ENCODE data around the gene INSM1.

INSM1 gene

DNA sequence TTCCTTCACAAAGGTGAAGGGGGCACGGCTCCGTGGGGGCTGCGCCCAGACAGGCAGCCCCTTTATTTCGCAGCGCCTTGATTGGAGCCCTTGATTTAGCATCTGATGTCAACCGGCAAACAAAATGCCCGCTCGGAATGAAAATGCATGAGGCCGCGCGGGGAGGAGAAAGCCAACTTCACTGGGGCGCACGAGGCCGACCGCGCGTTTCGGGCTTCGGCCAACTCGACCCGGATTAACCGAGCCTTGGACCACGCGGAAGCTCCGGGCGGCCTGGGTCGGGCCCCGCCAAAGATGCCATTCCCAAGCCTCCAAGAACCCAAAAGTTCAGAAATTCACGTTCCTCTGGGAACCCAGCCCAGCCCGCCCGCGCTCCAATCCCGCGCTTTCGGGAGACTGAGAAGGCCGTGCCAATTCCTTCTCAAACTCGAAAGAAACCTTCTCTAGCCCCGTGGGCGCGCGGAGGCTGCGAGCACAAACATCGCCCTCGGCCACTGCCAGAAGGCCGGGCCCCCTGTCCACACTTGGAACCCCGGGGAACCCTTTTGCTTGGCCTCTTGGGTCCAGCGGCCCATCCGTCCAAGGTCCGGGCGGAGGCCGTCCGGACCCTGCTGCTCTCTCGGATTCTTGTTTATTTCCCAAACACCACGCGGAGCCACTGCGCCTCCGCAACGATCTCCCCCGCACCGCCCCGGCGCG, 879 bp upstream of the INSM1 start:
- Mint-ChIP-seq H3K4me1 (peaks cover 20% of the 10 kb centered on the region), H3K27me3 (peaks cover 89% of the 10 kb centered on the region), H3K9me3 (no peaks in the 10 kb centered on the region), H3K4me3 (no peak overlapping the region), H3K36me3 (peaks cover 2% of the 10 kb centered on the region), H3K27ac (no peak overlapping the region)
- no peak for DNase-seq
- CTCF ChIA-PET = no interaction called here

DNA sequence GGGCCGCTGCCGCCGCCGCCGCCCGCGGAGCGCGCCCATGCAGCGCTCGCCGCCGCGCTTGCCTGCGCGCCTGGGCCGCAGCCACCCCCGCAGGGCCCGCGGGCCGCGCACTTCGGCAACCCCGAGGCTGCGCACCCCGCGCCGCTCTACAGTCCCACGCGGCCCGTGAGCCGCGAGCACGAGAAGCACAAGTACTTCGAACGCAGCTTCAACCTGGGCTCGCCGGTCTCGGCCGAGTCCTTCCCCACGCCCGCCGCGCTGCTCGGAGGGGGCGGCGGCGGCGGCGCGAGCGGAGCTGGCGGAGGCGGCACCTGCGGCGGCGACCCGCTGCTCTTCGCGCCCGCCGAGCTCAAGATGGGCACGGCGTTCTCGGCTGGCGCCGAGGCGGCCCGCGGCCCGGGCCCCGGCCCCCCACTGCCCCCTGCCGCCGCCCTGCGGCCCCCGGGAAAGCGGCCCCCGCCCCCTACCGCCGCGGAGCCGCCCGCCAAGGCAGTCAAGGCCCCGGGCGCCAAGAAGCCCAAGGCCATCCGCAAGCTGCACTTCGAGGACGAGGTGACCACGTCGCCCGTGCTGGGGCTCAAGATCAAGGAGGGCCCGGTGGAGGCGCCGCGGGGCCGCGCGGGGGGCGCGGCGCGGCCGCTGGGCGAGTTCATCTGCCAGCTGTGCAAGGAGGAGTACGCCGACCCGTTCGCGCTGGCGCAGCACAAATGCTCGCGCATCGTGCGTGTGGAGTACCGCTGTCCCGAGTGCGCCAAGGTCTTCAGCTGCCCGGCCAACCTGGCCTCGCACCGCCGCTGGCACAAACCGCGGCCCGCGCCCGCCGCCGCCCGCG, 730 bp downstream of the INSM1 start:
- peak; percentile 21 for DNase-seq
- peaks cover 20% of the 10 kb centered on the region for H3K4me1 Mint-ChIP-seq
- no peaks in the 10 kb centered on the region for H3K9me3 Mint-ChIP-seq
- H3K36me3 Mint-ChIP-seq = peaks cover 2% of the 10 kb centered on the region
- CTCF ChIA-PET = no interaction called here
- no peak overlapping the region for H3K27ac Mint-ChIP-seq
- no peak overlapping the region for H3K4me3 Mint-ChIP-seq
- peaks cover 88% of the 10 kb centered on the region for H3K27me3 Mint-ChIP-seq

DNA sequence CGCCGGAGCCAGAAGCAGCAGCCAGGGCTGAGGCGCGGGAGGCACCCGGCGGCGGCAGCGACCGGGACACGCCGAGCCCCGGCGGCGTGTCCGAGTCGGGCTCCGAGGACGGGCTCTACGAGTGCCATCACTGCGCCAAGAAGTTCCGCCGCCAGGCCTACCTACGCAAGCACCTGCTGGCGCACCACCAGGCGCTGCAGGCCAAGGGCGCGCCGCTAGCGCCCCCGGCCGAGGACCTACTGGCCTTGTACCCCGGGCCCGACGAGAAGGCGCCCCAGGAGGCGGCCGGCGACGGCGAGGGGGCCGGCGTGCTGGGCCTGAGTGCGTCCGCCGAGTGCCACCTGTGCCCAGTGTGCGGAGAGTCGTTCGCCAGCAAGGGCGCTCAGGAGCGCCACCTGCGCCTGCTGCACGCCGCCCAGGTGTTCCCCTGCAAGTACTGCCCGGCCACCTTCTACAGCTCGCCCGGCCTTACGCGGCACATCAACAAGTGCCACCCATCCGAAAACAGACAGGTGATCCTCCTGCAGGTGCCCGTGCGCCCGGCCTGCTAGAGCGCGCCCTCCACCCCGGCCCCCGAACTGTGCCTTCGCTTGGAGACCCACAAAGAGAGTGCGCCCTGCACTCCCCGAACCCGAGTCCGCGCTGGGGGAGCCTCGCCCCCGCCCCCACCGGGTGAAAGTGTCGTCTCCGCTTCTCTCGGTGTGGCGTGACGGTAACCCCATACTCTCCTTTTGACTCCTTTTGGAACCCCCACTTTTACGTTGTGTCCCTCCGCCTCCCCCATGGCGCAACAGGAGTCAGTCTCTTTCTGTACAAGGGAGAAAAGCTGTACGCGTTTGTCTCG, 1.6 kb downstream of the INSM1 start:
- Mint-ChIP-seq H3K9me3 (no peaks in the 10 kb centered on the region), H3K4me3 (peak overlapping the region; percentile 45), H3K27me3 (peaks cover 87% of the 10 kb centered on the region), H3K36me3 (peaks cover 2% of the 10 kb centered on the region), H3K4me1 (peaks cover 17% of the 10 kb centered on the region), H3K27ac (peak overlapping the region; percentile 71)
- DNase-seq = no peak
- CTCF ChIA-PET = interaction anchor here (3.5 kb wide), 1 partner anchor 10 kb away, joined by 10 read pairs; no protein-coding TSS in a partner anchor

DNA sequence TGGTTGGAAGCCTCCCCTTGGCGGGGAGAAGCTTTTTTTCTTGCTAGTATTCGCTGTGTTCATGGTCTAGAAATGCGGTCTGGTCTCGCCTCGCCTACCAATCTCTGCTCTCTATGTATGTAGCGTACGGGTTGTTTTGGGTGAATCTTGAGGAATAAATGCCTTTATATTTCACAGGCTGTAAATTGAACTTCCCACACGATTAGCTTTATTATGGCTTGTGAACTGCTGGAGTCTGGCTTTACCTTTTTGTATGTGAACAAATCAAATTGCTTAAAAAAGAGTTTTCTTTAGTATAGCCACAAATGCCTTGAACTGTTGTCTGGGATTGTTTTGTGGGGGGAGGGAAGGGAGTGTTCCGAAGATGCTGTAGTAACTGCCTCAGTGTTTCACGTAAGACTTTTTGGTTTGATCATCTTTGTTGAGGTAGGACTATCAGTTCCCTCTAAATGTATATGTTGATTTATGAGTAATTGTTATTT, 2.2 kb downstream of the INSM1 start:
- no peak for DNase-seq
- CTCF ChIA-PET = interaction anchor here (3.5 kb wide), 1 partner anchor 11 kb away, joined by 10 read pairs; no protein-coding TSS in a partner anchor
- H3K4me3 Mint-ChIP-seq = peak overlapping the region; percentile 45
- H3K27me3 Mint-ChIP-seq = peaks cover 87% of the 10 kb centered on the region
- H3K27ac Mint-ChIP-seq = peak overlapping the region; percentile 71
- H3K36me3 Mint-ChIP-seq = peaks cover 2% of the 10 kb centered on the region
- H3K4me1 Mint-ChIP-seq = peaks cover 17% of the 10 kb centered on the region
- H3K9me3 Mint-ChIP-seq = no peaks in the 10 kb centered on the region

DNA sequence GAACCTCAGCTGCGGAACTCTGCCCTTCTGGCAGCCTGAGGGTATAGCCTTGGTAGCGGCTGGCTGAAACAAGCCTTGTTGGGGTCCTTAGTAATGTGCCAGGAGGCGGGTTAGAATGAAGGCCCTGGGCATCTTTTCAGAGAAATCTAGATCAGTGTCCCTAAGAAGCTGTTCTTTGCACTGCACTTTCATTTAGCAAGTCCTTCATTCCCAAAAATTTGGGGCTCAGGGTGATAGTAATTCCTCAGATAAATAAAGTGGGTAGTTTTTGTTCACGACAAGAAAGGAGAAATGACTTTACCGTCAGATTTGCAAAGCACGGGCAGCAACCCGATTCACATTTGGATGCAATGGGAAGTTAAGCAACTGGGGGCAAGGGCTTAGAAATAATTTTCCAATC, 3.2 kb downstream of the INSM1 start:
- CTCF ChIA-PET = interaction anchor here (3.5 kb wide), 1 partner anchor 12 kb away, joined by 10 read pairs; no protein-coding TSS in a partner anchor
- Mint-ChIP-seq H3K27me3 (peaks cover 87% of the 10 kb centered on the region), H3K9me3 (no peaks in the 10 kb centered on the region), H3K27ac (no peak overlapping the region), H3K4me3 (no peak overlapping the region), H3K36me3 (no peaks in the 10 kb centered on the region), H3K4me1 (peaks cover 12% of the 10 kb centered on the region)
- no peak for DNase-seq

DNA sequence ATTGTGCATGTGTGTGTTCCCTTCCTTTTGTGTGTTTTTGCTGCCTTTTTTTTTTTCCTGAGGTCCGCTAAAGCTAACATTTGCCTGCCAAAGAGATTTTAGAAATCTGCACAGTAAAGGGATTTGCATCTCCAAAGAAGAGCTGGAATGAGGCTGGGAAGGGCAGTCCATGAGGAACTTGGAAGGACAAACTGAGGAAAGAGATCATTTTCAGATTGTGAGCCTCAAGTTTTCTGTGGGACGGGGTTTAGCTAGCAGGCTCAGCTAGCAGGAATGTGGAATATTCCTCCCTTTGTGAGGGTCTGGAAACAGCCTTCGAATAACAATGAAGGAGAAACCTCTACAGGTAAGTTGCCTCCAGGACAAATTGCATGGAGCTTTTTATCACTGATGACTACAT, 3.8 kb downstream of the INSM1 start:
- H3K9me3 Mint-ChIP-seq = no peaks in the 10 kb centered on the region
- H3K4me1 Mint-ChIP-seq = peaks cover 9% of the 10 kb centered on the region
- H3K36me3 Mint-ChIP-seq = no peaks in the 10 kb centered on the region
- DNase-seq = no peak
- no peak overlapping the region for H3K4me3 Mint-ChIP-seq
- peaks cover 82% of the 10 kb centered on the region for H3K27me3 Mint-ChIP-seq
- no peak overlapping the region for H3K27ac Mint-ChIP-seq
- CTCF ChIA-PET = interaction anchor here (3.5 kb wide), 1 partner anchor 13 kb away, joined by 10 read pairs; no protein-coding TSS in a partner anchor

DNA sequence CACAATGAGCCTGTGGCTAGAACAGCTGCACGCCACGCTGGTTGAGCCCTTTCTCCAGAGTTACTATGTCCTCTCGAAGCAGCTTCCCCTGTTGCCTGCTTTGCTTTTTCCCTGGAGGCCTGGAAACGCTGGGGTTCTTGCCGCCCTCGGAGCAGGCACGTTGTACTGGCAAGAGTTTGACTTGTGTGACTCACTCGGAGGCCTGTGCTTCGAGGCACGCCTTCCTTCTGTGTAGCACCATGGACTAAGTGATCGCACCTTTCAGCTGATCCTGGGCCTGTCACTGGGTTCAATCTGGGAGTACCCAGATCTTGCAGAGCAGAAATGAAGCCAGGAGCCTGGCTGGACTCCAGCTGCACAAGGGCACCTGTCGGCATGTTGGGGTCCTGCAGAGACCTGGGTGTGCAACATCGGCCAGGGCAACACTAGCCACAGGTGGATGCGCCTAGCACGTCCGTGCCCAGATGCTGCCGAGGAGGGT, 5.2 kb downstream of the INSM1 start:
- CTCF ChIA-PET = interaction anchor here (3.5 kb wide), 1 partner anchor 14 kb away, joined by 10 read pairs; no protein-coding TSS in a partner anchor
- Mint-ChIP-seq H3K27me3 (peaks cover 71% of the 10 kb centered on the region), H3K4me3 (no peak overlapping the region), H3K4me1 (peaks cover 5% of the 10 kb centered on the region), H3K9me3 (no peaks in the 10 kb centered on the region), H3K36me3 (no peaks in the 10 kb centered on the region), H3K27ac (no peak overlapping the region)
- DNase-seq = no peak

DNA sequence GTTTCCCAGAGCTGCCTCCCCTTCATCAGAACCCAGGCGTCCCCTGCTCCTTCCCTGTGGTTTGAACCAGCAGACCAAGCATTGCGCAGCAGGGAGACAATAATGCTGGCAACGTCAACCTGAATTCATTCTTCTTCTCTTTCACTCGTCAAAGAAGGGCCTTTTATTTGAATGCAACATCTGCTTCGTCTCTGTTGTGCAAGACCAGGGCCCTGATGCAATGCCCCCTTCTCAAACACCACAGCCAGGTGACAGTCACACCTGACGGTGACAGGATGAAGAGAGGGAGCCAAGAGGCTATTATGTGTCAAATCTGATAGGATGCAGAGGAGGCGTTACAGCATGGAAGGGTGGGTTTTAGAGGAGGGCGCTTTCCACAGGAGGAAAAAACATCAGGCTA, 8.0 kb downstream of the INSM1 start:
- peaks cover 4% of the 10 kb centered on the region for H3K9me3 Mint-ChIP-seq
- no peak overlapping the region for H3K27ac Mint-ChIP-seq
- peaks cover 58% of the 10 kb centered on the region for H3K27me3 Mint-ChIP-seq
- no peaks in the 10 kb centered on the region for H3K4me1 Mint-ChIP-seq
- no peak for DNase-seq
- CTCF ChIA-PET = no interaction called here
- no peak overlapping the region for H3K4me3 Mint-ChIP-seq
- H3K36me3 Mint-ChIP-seq = no peaks in the 10 kb centered on the region

DNA sequence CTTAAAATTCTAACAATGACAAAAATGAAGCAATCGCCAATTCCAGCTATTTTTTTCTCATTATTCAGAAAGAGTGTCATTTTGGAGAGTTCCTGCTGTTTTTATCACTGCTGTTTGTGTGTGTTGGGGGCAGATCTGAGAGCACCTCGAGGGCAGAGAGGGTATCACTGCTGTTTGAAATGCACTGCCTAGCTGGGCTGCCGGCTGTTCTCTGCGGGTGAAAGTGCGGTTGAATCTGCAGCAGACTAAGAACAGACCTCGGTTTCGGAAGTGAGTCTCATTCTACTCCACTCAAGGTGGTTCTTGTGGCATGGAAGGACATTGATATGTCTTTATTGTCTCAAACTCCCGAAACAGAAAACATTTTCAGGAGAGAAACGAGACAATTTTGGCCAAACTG, 18.3 kb downstream of the INSM1 start:
- no peaks in the 10 kb centered on the region for H3K36me3 Mint-ChIP-seq

DNA sequence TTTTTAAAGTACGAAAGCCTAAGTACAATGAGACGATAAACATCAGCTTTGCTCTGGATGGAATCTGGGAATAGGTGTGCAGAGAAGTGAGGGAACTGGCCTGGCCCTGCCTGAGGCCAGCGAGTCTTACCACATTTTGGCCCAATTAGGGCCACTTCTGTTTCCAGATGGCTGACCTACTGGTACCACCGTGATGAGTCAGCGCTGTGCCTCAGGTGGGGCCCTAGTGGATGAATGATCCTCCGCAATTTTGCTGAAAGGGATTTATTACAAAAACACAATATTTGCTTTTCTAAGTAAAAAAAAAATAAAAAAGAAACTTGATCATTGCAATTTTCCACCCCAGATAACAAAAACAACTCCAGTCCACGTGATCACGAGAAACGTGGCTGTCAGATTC, 22.5 kb downstream of the INSM1 start:
- no peak overlapping the region for H3K4me3 Mint-ChIP-seq
- no peaks in the 10 kb centered on the region for H3K4me1 Mint-ChIP-seq
- no peak overlapping the region for H3K27ac Mint-ChIP-seq
- H3K27me3 Mint-ChIP-seq = no peaks in the 10 kb centered on the region
- H3K36me3 Mint-ChIP-seq = peaks cover 4% of the 10 kb centered on the region
- no peak for DNase-seq
- no peaks in the 10 kb centered on the region for H3K9me3 Mint-ChIP-seq
- CTCF ChIA-PET = no interaction called here

More for the DNA sequence above, 18.3 kb downstream of the INSM1 start:
- H3K27me3 Mint-ChIP-seq = peaks cover 8% of the 10 kb centered on the region
- no peak overlapping the region for H3K27ac Mint-ChIP-seq
- no peak for DNase-seq
- no peak overlapping the region for H3K4me3 Mint-ChIP-seq
- H3K9me3 Mint-ChIP-seq = no peaks in the 10 kb centered on the region
- CTCF ChIA-PET = no interaction called here
- no peaks in the 10 kb centered on the region for H3K4me1 Mint-ChIP-seq

DNA sequence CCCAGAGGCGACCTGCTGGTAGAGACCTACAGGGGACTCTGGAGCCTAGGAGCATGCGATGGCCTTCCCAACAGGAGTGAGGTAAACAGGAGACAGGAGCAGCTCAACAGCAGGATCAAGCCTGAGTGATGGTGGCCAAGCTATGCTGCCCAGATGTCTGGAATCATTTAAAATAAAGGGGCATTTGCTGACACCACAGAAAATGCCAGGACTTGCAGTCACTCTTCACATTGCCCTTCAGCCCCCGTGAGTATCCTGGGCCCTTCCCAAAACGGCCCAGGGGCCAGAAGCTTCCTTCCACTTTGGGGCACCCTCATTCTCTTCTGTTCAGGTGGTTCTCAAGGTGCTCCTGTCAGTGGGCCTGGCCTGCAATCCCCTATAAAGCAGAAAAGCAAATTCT, 23.2 kb downstream of the INSM1 start:
- CTCF ChIA-PET = no interaction called here
- H3K27ac Mint-ChIP-seq = peak overlapping the region; percentile 37
- H3K4me1 Mint-ChIP-seq = no peaks in the 10 kb centered on the region
- peaks cover 4% of the 10 kb centered on the region for H3K36me3 Mint-ChIP-seq
- H3K27me3 Mint-ChIP-seq = no peaks in the 10 kb centered on the region
- H3K4me3 Mint-ChIP-seq = no peak overlapping the region
- no peak for DNase-seq
- no peaks in the 10 kb centered on the region for H3K9me3 Mint-ChIP-seq

DNA sequence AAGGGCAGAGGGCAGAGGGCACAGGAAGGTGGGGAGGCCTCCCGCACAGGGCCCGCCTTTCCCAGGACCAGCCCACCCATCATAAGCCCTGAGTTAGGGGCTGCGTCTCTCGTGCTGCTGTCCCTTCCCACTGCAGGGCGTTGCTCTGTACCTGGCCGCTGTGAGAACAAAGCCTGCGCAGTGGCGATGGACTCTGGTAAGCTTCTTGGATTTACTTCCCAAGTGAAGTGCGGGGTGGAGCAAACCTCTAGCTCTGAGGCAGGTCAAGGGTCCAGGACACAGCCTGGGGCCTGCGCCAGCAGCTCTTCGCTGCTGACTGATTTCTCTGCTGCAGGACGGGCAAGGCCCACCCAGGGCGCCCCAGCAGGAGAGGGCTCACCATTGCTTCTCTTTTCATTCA, 23.9 kb downstream of the INSM1 start:
- H3K27me3 Mint-ChIP-seq = no peaks in the 10 kb centered on the region
- no peak overlapping the region for H3K4me3 Mint-ChIP-seq
- H3K36me3 Mint-ChIP-seq = peaks cover 4% of the 10 kb centered on the region
- H3K27ac Mint-ChIP-seq = no peak overlapping the region
- no peak for DNase-seq
- H3K9me3 Mint-ChIP-seq = no peaks in the 10 kb centered on the region
- no peaks in the 10 kb centered on the region for H3K4me1 Mint-ChIP-seq
- CTCF ChIA-PET = no interaction called here

DNA sequence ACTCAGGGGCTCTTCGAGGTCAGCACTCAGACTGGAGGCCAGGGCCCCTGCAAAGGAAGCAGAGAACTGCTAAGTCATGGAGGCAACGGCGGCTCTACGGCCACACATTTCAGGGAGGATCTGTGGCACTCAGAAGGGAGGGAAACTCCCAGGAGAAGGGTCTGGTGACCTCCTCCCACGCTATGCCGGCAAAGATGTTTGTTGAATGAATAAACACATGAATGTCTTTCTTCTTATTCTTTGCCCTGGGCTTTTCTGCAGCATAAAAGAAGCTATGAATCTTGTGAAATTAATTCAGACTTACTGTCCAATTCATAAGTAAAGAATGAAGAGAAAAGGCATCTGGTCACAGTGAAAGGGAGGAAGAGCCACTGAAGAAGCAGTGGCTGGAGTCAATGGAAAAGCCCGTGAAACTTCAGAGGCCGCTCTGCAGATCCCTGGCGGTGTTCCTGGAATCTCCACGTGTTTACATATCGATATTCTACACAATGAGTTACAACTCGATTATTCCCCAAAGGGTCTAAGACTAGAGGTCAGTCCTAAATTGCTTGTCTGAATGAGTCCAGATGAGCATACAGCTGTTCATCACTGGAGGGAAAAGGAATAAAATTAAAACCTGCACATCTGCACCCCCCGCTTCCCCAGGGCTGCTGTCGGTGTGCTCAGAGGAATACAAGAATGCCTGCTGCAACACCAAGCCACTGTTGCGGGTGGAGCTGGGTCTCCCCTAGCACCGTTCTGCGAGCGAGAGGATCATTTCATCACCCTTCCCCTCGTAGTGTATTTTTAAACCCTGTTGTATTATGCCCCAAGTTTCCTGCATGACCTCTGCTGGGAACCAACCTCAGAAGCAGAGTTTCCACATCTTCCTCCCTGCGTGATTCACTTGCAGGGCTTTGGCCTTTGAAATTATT, 25.6 kb downstream of the INSM1 start:
- Mint-ChIP-seq H3K27ac (peak overlapping the region; percentile 33), H3K36me3 (peaks cover 4% of the 10 kb centered on the region), H3K4me1 (no peaks in the 10 kb centered on the region), H3K4me3 (no peak overlapping the region), H3K27me3 (no peaks in the 10 kb centered on the region), H3K9me3 (no peaks in the 10 kb centered on the region)
- CTCF ChIA-PET = no interaction called here
- DNase-seq = no peak
